Activated CD4-positive, alpha-beta T cell treated with anti-CD3 and anti-CD28 coated beads, Interleukin-10, Interleukin-2, amounts not matched to agents 100 ng/mL and 50 ng/mL, durations not matched to agents 16 hours and 8 hours (primary cell): ENCODE results near the gene SRRM3.
"Not testable (repeated sequence)": the region's sequence is repeated elsewhere in the genome, so short reads cannot be mapped to it uniquely, and the experiment has no call there.

ENCODE experiments used
- DNase-seq: peaks from one replicate; pipeline ENCODE4 v3.0.0-alpha.2; 2020

The SRRM3 gene

GRCh38 chr7:76292911-76293310, 91.2 kb downstream of the SRRM3 start:
- not testable (repeated sequence) for DNase-seq

DNA sequence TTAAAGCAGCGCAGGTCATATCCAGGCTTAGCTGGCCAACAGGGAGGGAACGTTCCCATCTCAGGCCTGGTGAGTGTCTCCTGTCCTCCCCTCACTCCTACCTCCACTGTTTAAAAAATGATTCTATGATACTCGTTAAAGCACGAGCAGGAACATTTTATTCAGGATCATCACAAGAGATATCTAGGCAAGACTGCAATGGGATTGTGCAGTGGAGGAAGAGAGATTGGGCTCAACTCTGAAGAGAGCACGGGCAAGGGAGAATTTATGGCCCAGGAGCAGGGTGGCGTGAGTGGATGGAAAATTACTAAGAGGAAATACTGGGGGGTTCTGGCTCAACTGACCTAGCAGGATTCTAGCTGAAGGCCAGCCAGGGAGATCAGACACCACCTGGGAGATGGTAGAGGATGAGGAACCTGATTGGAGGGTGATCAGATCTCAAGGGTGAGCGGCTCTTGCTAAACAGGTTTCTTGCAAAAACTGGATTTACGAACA, 91.8 kb downstream of the SRRM3 start:
- DNase-seq: no peak

DNA sequence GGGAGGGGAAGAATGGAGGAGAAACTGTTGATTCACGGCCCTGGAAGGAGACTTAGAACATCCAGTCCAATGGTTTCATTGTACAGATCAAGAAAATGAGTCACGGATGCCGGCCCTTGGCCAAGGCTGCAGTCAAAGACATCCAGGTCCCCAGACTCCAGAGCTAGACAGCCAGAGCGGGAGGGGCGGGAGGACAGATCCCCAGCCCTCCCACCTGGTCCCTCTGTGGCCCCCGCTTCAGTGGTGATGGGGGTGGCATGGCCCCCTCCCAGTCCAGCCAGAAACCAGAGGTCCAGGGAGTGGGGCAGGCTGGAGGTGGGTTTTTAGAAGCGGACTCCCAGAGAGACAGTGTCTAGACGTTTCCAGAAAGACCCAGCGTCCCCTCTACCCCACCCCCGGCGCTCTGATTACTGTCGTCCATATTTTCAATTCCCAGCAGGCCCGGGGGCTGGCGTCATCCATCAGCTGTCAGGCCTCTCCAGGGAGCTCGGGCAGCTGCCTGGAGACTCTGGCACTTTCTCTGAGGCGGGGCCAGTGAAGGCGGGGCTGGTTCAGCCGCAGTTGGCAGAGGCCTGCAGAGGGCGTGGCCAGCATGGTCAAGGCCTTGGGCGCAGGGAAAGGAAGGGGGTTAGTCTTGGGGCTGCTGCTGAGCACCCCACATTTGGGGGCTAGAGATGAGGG, 92.8 kb downstream of the SRRM3 start:
- DNase-seq: peak; percentile 18

- DNase-seq: no peak
Observed at GRCh38 chr7:76296743-76297740, 95.3 kb downstream of the SRRM3 start.

GRCh38 chr7:76300166-76300731, 98.6 kb downstream of the SRRM3 start:
- no peak for DNase-seq

- no peak for DNase-seq
Observed at GRCh38 chr7:76301000-76301399, 99.3 kb downstream of the SRRM3 start.

GRCh38 chr7:76302347-76303201, 100.9 kb downstream of the SRRM3 start, which contains the start of gene HSPB1:
Gene HSPB1 (plus strand): TSS chr7:76302673. CDS start chr7:76302713, 40 bp downstream.
- DNase-seq: peak; percentile 37

DNA sequence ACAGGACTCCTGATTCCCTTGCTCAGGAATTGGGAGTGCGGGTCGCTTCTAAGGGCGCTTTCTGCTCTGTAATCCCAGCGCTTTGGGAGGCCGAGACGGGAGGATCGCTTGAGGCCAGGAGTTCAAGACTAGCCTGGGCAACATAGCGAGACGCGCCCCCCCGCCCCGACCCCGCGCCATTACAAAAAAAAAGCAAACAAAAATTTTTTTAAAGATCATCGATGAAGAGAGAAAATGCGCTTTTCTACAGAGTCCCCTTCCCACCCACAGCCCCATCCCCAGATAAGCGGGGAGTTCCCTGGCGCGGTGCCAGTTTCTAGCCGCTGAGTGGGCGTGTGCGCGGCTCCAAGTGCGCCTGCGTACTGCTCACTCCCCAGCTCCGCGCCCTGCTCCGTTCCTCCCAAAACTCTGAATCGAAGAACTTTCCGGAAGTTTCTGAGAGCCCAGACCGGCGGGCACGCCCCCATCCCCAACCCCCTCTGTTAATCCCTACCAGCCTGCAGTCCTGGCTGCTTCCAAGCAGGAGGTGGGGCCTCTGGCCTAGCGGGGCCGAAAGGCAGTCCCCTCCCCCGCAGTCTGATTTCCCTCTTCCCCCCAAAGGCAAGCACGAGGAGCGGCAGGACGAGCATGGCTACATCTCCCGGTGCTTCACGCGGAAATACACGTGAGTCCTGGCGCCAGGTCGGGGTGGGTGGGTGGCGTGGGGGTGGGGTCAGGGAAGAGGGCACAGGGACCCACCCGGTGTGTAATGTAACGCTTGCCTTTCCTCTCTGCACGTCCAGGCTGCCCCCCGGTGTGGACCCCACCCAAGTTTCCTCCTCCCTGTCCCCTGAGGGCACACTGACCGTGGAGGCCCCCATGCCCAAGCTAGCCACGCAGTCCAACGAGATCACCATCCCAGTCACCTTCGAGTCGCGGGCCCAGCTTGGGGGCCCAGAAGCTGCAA, 101.8 kb downstream of the SRRM3 start:
- DNase-seq: peak; percentile 84

DNA sequence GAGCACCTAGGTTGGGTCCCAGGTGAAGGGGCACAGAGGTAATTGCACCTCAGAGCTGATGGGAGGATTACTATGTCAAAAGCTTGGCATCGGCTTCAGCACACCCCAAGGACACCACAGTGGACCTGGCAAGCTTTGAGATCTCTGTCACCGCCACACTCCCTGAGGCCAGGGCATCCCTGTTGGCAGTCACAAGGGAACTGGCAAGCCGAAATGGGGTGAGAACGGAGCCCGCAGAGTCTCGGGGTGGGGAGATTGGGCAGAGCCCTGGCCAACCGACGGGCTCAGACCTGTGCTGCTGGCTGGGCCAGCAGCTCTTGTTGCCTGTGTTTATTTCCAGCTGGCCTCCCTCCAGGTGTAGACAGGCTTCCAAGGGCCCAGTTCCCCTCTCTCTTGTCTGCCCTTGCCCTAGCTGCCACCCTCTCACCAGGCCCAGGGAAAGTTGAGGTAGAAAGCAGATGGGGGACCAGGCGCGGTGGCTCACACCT, 103.2 kb downstream of the SRRM3 start:
- DNase-seq: no peak

- DNase-seq: not testable (repeated sequence)
Observed at GRCh38 chr7:76308874-76309273, 107.2 kb downstream of the SRRM3 start.

GRCh38 chr7:76309341-76310101, 107.8 kb downstream of the SRRM3 start:
- DNase-seq: not testable (repeated sequence)

DNA sequence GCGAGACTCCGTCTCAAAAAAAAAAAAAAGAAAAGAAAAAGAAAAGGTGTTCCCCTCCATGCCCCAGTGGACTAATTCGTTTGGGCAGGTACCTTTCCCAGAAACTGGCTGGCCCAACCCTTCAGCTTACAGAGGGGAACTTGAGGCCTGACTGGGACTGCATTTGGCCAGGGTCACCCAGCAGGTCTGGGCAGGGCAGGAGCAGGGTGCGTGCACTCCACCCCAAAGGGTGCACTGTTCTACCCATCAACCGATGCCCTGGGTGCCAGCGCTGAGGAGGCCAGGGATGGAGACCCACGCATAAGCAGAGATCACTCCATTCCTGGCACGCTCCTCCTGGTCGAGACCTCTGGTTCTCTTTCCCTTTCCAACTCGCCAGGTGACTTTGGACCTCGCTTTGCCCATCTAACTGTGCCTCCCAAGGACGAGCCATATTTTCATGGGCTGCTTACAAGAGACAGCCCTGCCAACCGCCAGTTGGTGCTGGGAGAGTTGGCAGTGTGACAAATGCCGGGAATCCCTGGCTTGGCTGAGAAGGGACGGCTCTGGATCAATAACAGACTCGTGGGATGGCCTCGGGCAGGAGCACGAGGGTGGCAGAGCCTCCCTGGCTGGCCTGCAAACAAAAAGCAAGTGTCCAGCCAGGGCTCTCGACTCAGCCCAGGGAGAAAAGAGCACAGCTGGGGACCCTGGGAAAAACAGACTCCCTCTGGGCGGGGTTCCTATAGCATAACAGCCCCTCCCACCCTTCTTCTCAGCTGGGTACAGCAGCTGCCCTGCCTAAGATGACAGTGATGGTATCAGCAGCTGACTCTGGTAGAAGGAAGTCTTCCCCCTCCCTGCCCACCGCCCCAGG, 108.6 kb downstream of the SRRM3 start:
- DNase-seq: no peak

- not testable (repeated sequence) for DNase-seq
Observed at GRCh38 chr7:76311838-76312237, 110.1 kb downstream of the SRRM3 start.

- DNase-seq: peak; percentile 97
Observed at GRCh38 chr7:76314042-76314721, 112.5 kb downstream of the SRRM3 start.

DNA sequence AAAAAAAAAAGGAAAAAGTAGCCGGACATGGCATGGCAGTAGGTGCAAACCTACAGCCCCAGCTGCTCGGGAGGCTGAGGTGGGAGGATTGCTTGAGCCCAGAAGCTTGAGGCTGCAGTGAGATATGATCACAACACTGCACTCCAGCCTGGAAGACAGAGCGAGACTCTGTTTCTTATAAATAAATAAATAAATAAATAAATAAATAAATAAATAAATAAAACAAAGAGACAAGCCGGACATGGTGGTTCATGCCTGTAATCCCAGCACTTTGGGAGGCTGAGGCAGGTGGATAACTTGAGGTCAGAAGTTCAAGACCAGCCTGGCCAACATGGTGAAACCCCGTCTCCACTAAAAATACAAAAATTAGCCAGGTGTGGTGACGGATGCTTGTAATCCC, 113.0 kb downstream of the SRRM3 start:
- DNase-seq: not testable (repeated sequence)

DNA sequence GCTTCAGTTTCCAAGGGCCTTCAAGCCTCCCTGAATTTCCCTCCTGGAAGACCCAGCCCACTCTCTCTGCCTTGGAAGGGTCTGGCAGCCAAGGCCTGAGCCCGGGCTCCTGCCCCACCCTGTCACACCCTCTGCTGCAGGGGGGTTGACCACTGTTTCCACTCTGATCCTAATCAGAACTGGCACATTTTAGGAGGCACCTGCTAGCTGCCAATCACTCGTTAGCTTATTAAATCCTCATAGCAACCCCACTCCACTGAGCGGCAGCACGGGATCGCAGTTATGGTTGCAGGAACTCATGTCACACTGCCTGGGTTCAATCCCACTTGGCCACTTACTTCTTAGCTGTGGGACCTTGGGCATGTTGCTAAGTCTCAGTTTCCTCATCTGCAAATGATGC, 113.7 kb downstream of the SRRM3 start:
- no peak for DNase-seq

- DNase-seq: no peak
Observed at GRCh38 chr7:76316984-76317781, 115.5 kb downstream of the SRRM3 start.
